ENCODE data around the gene HMOX1.

The HMOX1 gene

DNA sequence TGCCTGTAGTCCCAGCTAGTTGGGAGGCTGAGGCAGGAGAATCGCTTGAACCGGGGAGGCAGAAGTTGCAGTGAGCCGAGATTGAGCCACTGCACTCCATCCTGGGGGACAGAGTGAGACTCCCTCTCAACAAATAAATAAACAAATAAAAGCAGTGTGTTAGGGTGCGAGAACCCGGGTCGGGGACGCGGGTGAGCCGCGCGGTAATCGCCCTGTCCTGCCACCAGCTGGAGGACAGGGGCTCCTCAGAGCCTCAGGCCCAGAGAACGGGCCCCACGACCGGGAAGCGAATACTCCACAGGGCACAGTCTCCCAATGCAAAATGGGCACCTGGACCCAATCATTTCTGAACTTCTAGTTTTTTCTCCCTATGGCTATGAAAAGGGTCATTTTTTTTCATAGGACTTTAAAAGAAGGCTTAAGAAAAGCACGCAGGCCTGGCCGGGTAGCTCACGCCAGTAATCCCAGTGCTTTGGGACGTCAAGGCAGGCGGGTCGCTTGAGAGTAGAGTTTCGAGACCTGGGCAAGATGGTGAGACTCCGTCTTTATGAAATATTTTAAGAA, 18.3 kb downstream of the HMOX1 start:
- FAIRE-seq (no peak), DNase-seq (ENCODE audit: insufficient read length) (no peak)
- TF ChIP-seq POLR2A (IDR thresholded peaks at IDR 0.05; ENCODE audit: low read depth, low read length) (no peak), TAF1 (IDR thresholded peaks at IDR 0.05; ENCODE audit: borderline replicate concordance, low read depth, low read length) (no peak), POLR2AphosphoS5 (IDR thresholded peaks at IDR 0.05; ENCODE audit: low read depth, low read length) (no peak; the same call in 1 of the 2 replicates)

DNA sequence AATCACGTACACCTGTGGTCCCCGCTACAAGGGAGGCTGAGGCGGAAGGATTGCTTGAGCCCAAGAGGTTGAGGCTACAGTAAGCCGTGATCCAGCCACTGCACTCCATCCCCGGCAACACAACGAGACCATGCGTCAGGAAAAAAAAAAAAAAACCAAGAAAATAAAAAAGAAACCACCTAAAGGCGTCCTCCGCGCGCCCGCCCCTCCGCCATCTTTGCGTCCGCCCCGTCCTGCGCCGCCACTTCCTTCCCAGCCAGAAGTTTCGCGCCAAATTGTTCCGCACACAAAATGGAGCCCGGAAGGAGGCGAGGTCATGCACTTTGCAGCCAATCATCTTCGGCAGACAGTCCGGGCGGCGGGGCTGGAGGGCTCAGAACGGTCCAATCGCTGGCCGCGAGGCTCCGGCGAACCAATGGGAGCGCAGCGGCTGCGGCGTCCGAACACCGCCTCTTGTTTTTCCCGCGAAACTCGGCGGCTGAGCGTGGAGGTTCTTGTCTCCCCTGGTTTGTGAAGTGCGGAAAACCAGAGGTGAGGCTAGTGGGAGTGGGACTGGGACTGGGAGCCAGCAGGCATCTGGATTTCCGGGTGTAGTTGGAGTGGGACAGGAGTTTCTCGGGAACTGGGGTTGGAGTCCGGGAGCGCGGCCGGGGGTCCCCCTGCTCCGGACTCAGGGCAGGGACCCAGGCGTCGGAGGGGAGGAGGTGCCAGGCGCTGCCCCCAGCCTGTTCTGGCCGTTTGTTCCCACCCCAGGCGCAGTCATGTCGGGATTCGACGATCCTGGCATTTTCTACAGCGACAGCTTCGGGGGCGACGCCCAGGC, 19.0 kb downstream of the HMOX1 start, which contains the start of gene MCM5:
MCM5 (plus strand) TSS at position 463 of the 823 bp plus-strand sequence; CDS start at position 762, 299 bp downstream.
- TF ChIP-seq POLR2AphosphoS5 (IDR thresholded peaks at IDR 0.05; ENCODE audit: low read depth, low read length) (peak; percentile 84), TAF1 (IDR thresholded peaks at IDR 0.05; ENCODE audit: borderline replicate concordance, low read depth, low read length) (peak; percentile 68; the same call in 1 of the 2 replicates), POLR2A (IDR thresholded peaks at IDR 0.05; ENCODE audit: low read depth, low read length) (peak; percentile 84)
- DNase-seq (ENCODE audit: insufficient read length): peak; percentile 99
- peak; percentile 97 for FAIRE-seq

DNA sequence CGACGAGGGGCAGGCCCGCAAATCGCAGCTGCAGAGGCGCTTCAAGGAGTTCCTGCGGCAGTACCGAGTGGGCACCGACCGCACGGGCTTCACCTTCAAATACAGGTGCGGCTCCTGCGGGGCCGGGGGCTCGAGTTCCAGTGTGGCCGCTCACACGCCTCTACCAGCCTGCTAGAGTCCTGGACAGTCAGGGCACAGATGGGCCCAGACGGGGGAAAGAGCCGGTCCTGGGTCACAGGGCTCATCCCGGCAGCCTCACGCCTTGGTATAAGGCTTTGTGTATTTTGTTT, 19.6 kb downstream of the HMOX1 start:
- DNase-seq (ENCODE audit: insufficient read length) (no peak), FAIRE-seq (no peak)
- TF ChIP-seq POLR2AphosphoS5 (IDR thresholded peaks at IDR 0.05; ENCODE audit: low read depth, low read length) (no peak), TAF1 (IDR thresholded peaks at IDR 0.05; ENCODE audit: borderline replicate concordance, low read depth, low read length) (no peak), POLR2A (IDR thresholded peaks at IDR 0.05; ENCODE audit: low read depth, low read length) (no peak)

DNA sequence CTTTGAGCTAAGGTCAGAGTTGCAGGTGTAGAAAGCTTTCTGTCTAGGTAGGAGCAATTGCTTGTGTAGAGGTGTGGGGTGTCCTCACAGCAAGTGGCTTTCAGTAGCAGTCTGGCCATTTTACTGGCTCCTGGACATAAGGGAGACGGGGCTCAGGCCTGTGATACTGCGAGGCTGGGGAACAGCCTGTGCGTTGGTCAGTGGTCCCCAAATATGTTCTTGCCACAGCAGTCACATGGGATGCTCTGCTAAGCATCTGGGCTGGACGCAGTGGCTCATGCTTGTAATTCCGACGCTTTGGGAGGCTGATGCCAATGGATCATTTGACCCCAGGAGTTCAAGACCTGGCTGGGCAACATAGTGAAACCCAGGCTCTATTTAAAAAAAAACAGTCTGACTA, 21.0 kb downstream of the HMOX1 start:
- no peak for FAIRE-seq

DNA sequence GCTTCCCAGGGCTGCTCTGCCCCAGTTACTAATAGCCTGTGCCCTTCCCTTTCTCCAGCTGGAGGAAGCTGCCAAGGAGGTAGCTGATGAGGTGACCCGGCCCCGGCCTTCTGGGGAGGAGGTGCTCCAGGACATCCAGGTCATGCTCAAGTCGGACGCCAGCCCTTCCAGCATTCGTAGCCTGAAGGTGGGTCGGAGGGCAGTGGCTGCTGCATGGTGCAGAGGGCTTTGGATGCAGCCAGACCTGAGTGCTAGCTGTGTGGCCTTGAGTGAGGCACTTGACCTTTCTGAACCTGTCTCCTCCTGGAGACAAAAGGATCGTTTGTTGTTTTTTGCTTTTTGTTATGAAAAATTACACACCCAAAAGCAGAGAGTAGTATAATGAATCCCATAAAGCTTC, 22.5 kb downstream of the HMOX1 start:
- FAIRE-seq (no peak), DNase-seq (ENCODE audit: insufficient read length) (no peak)
- TF ChIP-seq POLR2AphosphoS5 (IDR thresholded peaks at IDR 0.05; ENCODE audit: low read depth, low read length) (no peak), POLR2A (IDR thresholded peaks at IDR 0.05; ENCODE audit: low read depth, low read length) (no peak; the same call in 1 of the 2 replicates), TAF1 (IDR thresholded peaks at IDR 0.05; ENCODE audit: borderline replicate concordance, low read depth, low read length) (no peak)

More for the DNA sequence above, 21.0 kb downstream of the HMOX1 start:
- TF ChIP-seq POLR2AphosphoS5 (IDR thresholded peaks at IDR 0.05; ENCODE audit: low read depth, low read length) (no peak), POLR2A (IDR thresholded peaks at IDR 0.05; ENCODE audit: low read depth, low read length) (peak; percentile 20; the same call in 1 of the 2 replicates), TAF1 (IDR thresholded peaks at IDR 0.05; ENCODE audit: borderline replicate concordance, low read depth, low read length) (no peak)
- no peak for DNase-seq (ENCODE audit: insufficient read length)

DNA sequence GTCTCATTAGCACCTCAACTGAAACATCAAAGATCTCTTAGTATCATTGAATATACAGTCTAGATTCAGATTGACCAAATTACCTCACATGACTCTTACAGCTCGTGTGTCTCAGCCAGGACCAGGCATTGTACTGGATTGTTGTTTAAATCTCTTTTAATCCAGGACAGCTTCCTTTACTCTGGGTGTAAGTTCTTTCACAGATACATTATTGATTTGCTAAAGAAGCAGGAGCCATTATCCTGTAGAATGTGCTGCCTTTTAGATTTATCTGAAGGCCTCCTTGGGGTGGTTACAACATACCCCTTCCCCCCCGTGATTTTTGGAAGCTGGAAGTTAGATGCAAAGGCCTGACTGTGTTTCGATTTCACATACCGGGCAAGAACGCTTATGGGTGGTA, 23.3 kb downstream of the HMOX1 start:
- TF ChIP-seq TAF1 (IDR thresholded peaks at IDR 0.05; ENCODE audit: borderline replicate concordance, low read depth, low read length): no peak
- 0 out of 2 replicates have a peak, but pooled peaks have one; percentile 7 for TF ChIP-seq POLR2A (IDR thresholded peaks at IDR 0.05; ENCODE audit: low read depth, low read length)
- no peak for TF ChIP-seq POLR2AphosphoS5 (IDR thresholded peaks at IDR 0.05; ENCODE audit: low read depth, low read length)
- DNase-seq (ENCODE audit: insufficient read length) (no peak), FAIRE-seq (no peak)

DNA sequence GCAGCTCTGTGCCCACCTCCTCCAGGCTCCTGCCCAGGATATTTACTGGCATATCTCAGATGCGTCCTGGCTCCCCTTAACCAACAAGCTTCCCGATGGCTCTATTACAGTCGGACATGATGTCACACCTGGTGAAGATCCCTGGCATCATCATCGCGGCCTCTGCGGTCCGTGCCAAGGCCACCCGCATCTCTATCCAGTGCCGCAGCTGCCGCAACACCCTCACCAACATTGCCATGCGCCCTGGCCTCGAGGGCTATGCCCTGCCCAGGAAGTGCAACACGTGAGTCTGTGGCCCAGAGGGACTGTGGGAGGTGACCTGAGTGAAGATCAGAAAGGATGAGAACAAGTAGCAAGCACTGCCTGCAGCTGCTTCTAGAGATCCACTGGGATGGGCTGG, 25.5 kb downstream of the HMOX1 start:
- TF ChIP-seq POLR2AphosphoS5 (IDR thresholded peaks at IDR 0.05; ENCODE audit: low read depth, low read length) (no peak), TAF1 (IDR thresholded peaks at IDR 0.05; ENCODE audit: borderline replicate concordance, low read depth, low read length) (no peak)
- DNase-seq (ENCODE audit: insufficient read length) (no peak), FAIRE-seq (no peak)

DNA sequence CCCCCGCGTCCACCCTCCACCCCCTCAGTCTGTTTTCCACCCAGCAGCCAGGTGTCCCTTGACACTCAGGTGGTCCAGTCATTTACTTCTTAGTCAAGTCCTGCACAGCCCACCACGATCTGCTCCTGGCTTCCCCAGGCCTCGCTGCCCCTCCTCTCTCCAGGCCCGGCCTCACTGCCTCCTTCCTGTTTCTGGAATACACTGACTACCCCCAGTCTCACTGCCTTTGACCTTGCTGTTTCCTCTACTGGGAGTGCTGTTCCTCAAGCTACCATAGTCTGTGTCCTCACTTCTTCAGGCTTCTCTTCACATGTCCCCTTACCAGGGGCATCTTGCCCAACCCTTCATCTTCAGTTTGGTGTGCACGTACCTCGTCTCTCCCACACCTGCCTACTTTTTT, 26.5 kb downstream of the HMOX1 start:
- TF ChIP-seq POLR2A (IDR thresholded peaks at IDR 0.05; ENCODE audit: low read depth, low read length) (no peak), POLR2AphosphoS5 (IDR thresholded peaks at IDR 0.05; ENCODE audit: low read depth, low read length) (no peak), TAF1 (IDR thresholded peaks at IDR 0.05; ENCODE audit: borderline replicate concordance, low read depth, low read length) (no peak)
- DNase-seq (ENCODE audit: insufficient read length) (no peak), FAIRE-seq (no peak)

DNA sequence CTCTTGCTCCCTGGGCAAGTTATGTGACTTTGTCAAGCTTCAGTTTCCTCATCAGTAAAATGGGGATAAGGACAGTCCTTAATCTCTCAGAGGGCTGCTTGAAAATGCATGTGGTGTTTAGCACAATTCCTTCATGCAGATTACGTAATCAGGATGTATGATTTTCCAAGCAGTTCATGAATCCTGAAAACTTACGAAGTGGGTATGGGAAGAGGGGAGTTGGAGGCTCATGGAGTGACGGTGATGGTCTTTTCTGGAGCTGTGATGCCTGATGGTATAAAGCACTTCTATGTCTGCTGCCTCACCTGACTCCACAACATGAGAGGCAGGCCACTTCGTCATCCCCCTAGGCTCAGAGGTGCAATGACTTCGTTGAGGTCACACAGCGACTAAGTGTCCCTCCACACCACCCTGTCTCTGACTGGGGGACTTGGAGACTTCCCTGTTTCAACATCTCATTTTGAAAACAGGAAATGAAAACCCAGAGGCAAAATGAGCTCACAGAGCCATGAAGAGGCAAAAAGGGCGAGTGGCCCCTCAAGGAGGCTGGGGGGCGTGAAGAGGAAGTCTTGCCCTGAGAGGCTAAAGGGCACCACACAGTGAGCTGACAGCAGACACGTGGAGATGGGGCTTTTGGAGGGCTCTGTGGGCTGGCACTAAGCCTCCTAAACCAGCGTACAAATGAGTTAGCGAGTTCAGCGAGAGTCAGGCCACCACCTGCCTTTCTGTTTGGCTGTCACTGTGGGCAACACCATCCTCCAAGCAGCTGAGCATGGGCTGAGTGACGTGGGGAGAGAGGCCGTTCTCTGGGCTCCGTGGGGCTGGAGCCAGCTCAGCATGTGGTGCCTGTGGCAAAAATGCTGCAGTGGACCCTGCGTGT, 29.1 kb downstream of the HMOX1 start:
- TF ChIP-seq TAF1 (IDR thresholded peaks at IDR 0.05; ENCODE audit: borderline replicate concordance, low read depth, low read length): no peak
- peak; percentile 73 for TF ChIP-seq POLR2AphosphoS5 (IDR thresholded peaks at IDR 0.05; ENCODE audit: low read depth, low read length)
- TF ChIP-seq POLR2A (IDR thresholded peaks at IDR 0.05; ENCODE audit: low read depth, low read length): peak; percentile 52; the same call in 1 of the 2 replicates
- DNase-seq (ENCODE audit: insufficient read length): peak; percentile 62
- no peak for FAIRE-seq

DNA sequence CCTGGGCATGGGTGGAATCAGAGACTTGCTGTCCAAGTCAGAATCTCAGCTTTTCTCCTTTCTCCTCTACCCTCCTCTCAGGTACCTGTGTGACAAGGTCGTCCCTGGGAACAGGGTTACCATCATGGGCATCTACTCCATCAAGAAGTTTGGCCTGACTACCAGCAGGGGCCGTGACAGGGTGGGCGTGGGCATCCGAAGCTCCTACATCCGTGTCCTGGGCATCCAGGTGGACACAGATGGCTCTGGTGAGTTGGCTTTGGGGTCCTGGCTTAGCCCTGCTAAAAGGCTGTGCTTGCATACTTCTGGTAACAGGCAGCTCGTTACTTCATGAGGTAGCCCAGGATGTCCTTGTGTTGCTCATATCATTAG, 29.8 kb downstream of the HMOX1 start:
- no peak for FAIRE-seq
- DNase-seq (ENCODE audit: insufficient read length): no peak
- TF ChIP-seq TAF1 (IDR thresholded peaks at IDR 0.05; ENCODE audit: borderline replicate concordance, low read depth, low read length): no peak
- TF ChIP-seq POLR2A (IDR thresholded peaks at IDR 0.05; ENCODE audit: low read depth, low read length): no peak
- no peak; the same call in none of the 2 replicates for TF ChIP-seq POLR2AphosphoS5 (IDR thresholded peaks at IDR 0.05; ENCODE audit: low read depth, low read length)

DNA sequence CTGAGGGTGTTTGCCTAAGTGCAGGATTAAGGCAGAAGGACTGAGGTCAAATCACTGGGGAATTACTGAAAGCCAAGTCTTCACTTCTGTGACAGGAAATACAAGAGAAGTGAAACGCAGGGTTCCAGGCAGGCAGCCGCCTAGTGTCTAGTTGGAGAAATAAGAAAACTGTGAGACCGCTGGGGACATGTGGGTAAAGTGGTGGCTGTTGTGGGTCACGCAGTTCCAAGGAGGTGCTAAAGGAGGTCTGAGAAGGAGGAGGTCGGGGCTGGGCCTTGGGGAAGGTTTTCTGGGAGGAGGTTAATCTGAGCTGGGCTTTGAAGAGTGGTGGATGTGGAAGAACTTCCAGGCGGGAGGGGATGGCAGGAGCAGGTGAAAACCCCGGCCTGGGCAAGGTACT, 30.2 kb downstream of the HMOX1 start:
- DNase-seq (ENCODE audit: insufficient read length) (peak; percentile 52), FAIRE-seq (peak; percentile 96)
- TF ChIP-seq POLR2AphosphoS5 (IDR thresholded peaks at IDR 0.05; ENCODE audit: low read depth, low read length): no peak
- TF ChIP-seq POLR2A (IDR thresholded peaks at IDR 0.05; ENCODE audit: low read depth, low read length): no peak; the same call in 1 of the 2 replicates
- TF ChIP-seq TAF1 (IDR thresholded peaks at IDR 0.05; ENCODE audit: borderline replicate concordance, low read depth, low read length): no peak; the same call in 1 of the 2 replicates
